ENCODE results near the gene BTNL2. TPM values are rescaled to one million over a fixed set of nuclear protein-coding genes. Genes with fewer than 3 reads are reported as not detected.
"Not testable (repeated sequence)": the region's sequence is repeated elsewhere in the genome, so short reads cannot be mapped to it uniquely, and the experiment has no call there.

The BTNL2 gene
- total RNA-seq, 1 experiment from 2014 or later: not detected

- CTCF ChIA-PET: no interaction called here
Measured at GRCh38 chr6:32367644-32368043, 39.3 kb downstream of the BTNL2 start.

GRCh38 chr6:32359225-32359624, 47.8 kb downstream of the BTNL2 start:
- CTCF ChIA-PET; H3K4me2 ChIP-seq; H4K20me1 ChIP-seq (ENCODE audit: insufficient read depth); H3K79me2 ChIP-seq (ENCODE audit: low read depth); H3K9me2 ChIP-seq (ENCODE audit: insufficient read depth); DNase-seq; H3K27me3 ChIP-seq (ENCODE audit: insufficient read depth, low read depth); H3K9me3 ChIP-seq (ENCODE audit: insufficient read depth, low read depth); BruUV-seq (replicated peaks); POLR2A ChIA-PET (ENCODE audit: unreplicated experiment); H3K27ac ChIP-seq; intact Hi-C loops (cut with micrococcal nuclease; ENCODE audit: unreplicated experiment); H3F3A ChIP-seq (ENCODE audit: insufficient read depth, low read depth); H3K4me1 ChIP-seq (replicated peaks; ENCODE audit: insufficient read depth); H3K36me3 ChIP-seq (ENCODE audit: low read depth); H2AFZ ChIP-seq; H3K4me3 ChIP-seq: not testable (repeated sequence)

More at GRCh38 chr6:32367644-32368043, 39.3 kb downstream of the BTNL2 start:
- Histone ChIP-seq H3K36me3 (ENCODE audit: low read depth) (no peaks in the 10 kb centered on the region), H3K27me3 (ENCODE audit: insufficient read depth, low read depth) (peaks cover 9% of the 10 kb centered on the region; the same call in 1 of the 2 replicates), H4K20me1 (ENCODE audit: insufficient read depth) (no peaks in the 10 kb centered on the region), H3K27ac (no peak overlapping the region), H3F3A (ENCODE audit: insufficient read depth, low read depth) (no peaks in the 10 kb centered on the region), H3K9me2 (ENCODE audit: insufficient read depth) (no peaks in the 10 kb centered on the region), H3K79me2 (ENCODE audit: low read depth) (no peaks in the 10 kb centered on the region), H3K9me3 (ENCODE audit: insufficient read depth, low read depth) (no peaks in the 10 kb centered on the region), H3K4me1 (replicated peaks; ENCODE audit: insufficient read depth) (no peaks in the 10 kb centered on the region), H3K4me3 (no peak overlapping the region), H2AFZ (no peak overlapping the region), H3K4me2 (no peak overlapping the region)
- POLR2A ChIA-PET (ENCODE audit: unreplicated experiment): interaction anchor here (0.7 kb wide), 1 partner anchor 892 kb away, joined by 5 read pairs; no protein-coding TSS in a partner anchor
- no peak for DNase-seq
- intact Hi-C loops (cut with micrococcal nuclease; ENCODE audit: unreplicated experiment): no loop called here
- TF ChIP-seq EZH2 (IDR thresholded peaks at IDR 0.05; ENCODE audit: low read depth): no peak
- TF ChIP-seq, protein P1, sequence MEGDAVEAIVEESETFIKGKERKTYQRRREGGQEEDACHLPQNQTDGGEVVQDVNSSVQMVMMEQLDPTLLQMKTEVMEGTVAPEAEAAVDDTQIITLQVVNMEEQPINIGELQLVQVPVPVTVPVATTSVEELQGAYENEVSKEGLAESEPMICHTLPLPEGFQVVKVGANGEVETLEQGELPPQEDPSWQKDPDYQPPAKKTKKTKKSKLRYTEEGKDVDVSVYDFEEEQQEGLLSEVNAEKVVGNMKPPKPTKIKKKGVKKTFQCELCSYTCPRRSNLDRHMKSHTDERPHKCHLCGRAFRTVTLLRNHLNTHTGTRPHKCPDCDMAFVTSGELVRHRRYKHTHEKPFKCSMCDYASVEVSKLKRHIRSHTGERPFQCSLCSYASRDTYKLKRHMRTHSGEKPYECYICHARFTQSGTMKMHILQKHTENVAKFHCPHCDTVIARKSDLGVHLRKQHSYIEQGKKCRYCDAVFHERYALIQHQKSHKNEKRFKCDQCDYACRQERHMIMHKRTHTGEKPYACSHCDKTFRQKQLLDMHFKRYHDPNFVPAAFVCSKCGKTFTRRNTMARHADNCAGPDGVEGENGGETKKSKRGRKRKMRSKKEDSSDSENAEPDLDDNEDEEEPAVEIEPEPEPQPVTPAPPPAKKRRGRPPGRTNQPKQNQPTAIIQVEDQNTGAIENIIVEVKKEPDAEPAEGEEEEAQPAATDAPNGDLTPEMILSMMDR (conservative IDR thresholded peaks at IDR 0.05): no peak
- BruUV-seq (replicated peaks): no TSS peak

DNA sequence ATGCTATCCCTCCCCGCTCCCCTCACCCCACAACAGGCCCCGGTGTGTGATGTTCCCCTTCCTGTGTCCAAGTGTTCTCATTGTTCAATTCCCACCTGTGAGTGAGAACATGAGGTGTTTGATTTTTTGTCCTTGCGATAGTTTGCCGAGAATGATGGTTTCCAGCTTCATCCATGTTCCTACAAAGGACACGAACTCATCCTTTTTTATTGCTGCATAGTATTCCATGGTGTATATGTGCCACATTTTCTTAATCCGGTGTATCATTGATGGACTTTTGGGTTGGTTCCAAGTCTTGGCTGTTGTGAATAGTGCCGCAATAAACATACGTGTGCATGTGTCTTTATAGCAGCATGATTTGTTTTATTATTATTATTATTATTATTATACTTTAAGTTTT, 48.4 kb downstream of the BTNL2 start:
- POLR2A ChIA-PET (ENCODE audit: unreplicated experiment); CTCF ChIA-PET; H2AFZ ChIP-seq; H3K4me3 ChIP-seq; H3K27ac ChIP-seq; intact Hi-C loops (cut with micrococcal nuclease; ENCODE audit: unreplicated experiment); H3K4me2 ChIP-seq; H3K9me2 ChIP-seq (ENCODE audit: insufficient read depth); DNase-seq; H4K20me1 ChIP-seq (ENCODE audit: insufficient read depth); H3F3A ChIP-seq (ENCODE audit: insufficient read depth, low read depth); H3K4me1 ChIP-seq (replicated peaks; ENCODE audit: insufficient read depth); H3K36me3 ChIP-seq (ENCODE audit: low read depth); BruUV-seq (replicated peaks); H3K27me3 ChIP-seq (ENCODE audit: insufficient read depth, low read depth); H3K9me3 ChIP-seq (ENCODE audit: insufficient read depth, low read depth); H3K79me2 ChIP-seq (ENCODE audit: low read depth): not testable (repeated sequence)

DNA sequence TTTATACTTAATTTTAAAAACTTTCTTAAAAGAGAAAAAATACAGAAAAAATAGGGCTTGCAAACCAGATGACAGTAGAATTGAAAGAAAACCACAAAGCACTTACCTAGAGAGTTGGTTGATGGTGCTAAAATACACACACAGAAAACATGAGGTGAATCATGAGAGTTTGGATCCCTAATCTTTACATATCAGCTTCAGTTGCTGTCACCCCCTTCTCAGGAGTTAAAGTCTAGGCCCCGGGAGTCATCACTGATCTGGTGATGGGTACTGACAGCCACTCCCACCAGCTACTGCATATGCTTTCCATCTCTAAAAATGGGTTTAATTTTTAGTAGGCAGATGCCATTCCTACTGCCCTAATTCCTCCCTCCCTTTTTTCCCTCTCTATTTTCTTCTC, 52.0 kb downstream of the BTNL2 start:
- Histone ChIP-seq H3F3A (ENCODE audit: insufficient read depth, low read depth) (no peaks in the 10 kb centered on the region), H3K4me2 (no peak overlapping the region), H3K9me2 (ENCODE audit: insufficient read depth) (no peaks in the 10 kb centered on the region), H3K9me3 (ENCODE audit: insufficient read depth, low read depth) (no peaks in the 10 kb centered on the region), H4K20me1 (ENCODE audit: insufficient read depth) (no peaks in the 10 kb centered on the region), H3K27ac (no peak overlapping the region), H3K4me1 (replicated peaks; ENCODE audit: insufficient read depth) (no peaks in the 10 kb centered on the region), H3K36me3 (ENCODE audit: low read depth) (no peaks in the 10 kb centered on the region), H3K4me3 (no peak overlapping the region), H3K27me3 (ENCODE audit: insufficient read depth, low read depth) (no peaks in the 10 kb centered on the region), H3K79me2 (ENCODE audit: low read depth) (no peaks in the 10 kb centered on the region), H2AFZ (no peak overlapping the region)
- TF ChIP-seq EZH2 (IDR thresholded peaks at IDR 0.05; ENCODE audit: low read depth): no peak
- TF ChIP-seq, protein P1 (conservative IDR thresholded peaks at IDR 0.05): no peak
- intact Hi-C loops (cut with micrococcal nuclease; ENCODE audit: unreplicated experiment): no loop called here
- CTCF ChIA-PET: no interaction called here
- POLR2A ChIA-PET (ENCODE audit: unreplicated experiment): no interaction called here
- no TSS peak for BruUV-seq (replicated peaks)
- DNase-seq: no peak
